ENCODE results near the gene MRPL55. TPM values are rescaled to one million over a fixed set of nuclear protein-coding genes. Genes with fewer than 3 reads are reported as not detected.
A peak's percentile ranks its signal among the peaks of the same experiment; 100 is the strongest.
"Not testable (repeated sequence)": the region's sequence is repeated elsewhere in the genome, so short reads cannot be mapped to it uniquely, and the experiment has no call there.

Gene MRPL55
- total RNA-seq, 2 donors from 2014 or later: 43.5 to 48.9 TPM

DNA sequence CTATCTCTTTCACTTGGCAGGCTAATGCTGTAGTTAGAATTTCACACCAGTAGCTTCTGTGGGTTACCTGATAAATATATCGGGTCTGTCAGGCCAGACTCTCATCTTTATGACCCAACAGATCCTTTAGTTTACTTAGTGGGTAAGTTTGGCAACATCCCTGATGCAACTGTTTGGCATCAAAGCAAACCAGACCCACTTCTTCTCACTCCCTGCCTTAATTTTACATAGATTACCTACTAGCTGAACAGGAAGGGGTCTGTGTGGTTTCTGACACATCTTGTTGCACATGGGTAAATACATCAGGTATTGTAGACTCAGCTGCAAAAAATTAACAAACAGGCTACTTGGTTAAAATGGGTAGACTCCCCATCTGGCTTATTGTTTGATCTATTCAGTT, 27.8 kb upstream of the MRPL55 start:
- intact Hi-C loops (cut with DNase I): loop anchor here in 1 of 2 donors (10.0 kb wide), 1 partner anchor 258 kb away; no protein-coding TSS in a partner anchor
- DNase-seq: no peak
- no peak for ATAC-seq

DNA sequence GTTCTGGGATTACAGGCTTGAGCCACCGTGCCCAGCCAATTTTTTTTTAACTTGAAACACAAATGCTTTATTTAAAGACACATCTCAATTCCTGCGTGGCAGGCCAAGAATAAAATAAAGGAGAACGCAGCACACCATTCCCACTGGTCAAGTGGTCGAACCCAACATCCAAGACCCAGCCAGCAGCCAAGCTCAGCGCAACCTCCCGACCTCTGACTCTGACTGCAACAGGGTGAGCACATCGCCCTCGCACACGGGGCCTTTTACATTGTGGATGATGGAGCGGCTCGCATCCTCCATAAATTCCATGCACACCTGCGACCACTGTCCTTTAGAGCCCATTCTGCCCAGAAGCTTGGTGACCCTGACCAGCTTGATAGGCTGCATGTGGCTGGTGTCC, 25.5 kb upstream of the MRPL55 start:
- DNase-seq (no peak), ATAC-seq (no peak)

GRCh38 chr1:228131766-228132165, 22.7 kb upstream of the MRPL55 start:
- DNase-seq (no peak), ATAC-seq (no peak)
- intact Hi-C loops (cut with DNase I): loop anchor here in 1 of 2 donors (10.0 kb wide), 1 partner anchor 263 kb away; no protein-coding TSS in a partner anchor

More for the DNA sequence above, 25.5 kb upstream of the MRPL55 start:
- intact Hi-C loops (cut with DNase I): loop anchor here in 1 of 2 donors (10.0 kb wide), 1 partner anchor 260 kb away; no protein-coding TSS in a partner anchor

GRCh38 chr1:228125185-228125584, 16.1 kb upstream of the MRPL55 start:
- intact Hi-C loops (cut with DNase I): no loop called here
- no peak for DNase-seq
- ATAC-seq: no peak

DNA sequence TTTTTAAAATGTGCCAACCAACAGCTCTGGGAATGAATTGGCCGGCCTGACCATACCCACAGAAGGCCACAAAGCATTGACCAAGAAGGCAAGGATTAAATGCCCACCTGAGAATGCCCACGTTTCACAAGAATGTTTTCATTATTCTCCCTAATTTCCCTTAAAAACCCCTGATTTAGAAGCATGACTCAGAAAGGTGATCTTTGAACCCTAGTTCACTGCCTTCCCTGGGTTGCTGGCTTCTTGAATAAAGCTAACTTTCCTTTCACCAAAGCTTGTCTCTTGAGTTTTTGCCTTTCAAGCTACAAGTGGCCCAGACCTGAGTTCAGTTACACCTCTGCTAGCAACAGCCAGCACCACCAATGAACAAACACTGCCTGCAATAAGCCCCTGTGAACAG, 14.4 kb upstream of the MRPL55 start:
- intact Hi-C loops (cut with DNase I): no loop called here
- DNase-seq (no peak), ATAC-seq (no peak)

DNA sequence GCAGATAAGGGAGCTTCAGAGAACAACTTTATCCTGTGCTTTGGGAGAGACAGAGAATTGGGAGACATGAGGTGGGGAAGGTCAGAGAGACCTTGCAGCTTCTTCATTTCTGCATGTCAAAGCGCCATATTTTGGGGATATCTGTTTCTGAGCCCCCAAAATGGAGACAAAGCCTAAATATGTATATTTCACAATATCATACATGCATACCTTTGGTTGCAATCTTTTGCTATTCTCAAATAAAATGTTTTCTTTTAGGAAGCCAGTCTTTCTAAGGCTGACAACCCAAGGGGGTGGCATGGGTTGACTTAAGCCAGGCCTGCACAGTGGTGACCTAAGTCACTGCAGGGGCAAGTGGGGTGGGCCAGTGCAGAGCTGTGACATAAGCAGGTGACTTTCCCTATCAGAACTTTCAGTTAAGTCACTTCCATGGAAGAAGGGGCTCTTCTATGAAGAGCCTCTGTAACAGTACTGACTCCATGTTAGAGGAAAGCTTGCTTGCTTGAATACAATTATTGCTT, 13.9 kb upstream of the MRPL55 start:
- no peak for DNase-seq
- no peak for ATAC-seq
- intact Hi-C loops (cut with DNase I): no loop called here

DNA sequence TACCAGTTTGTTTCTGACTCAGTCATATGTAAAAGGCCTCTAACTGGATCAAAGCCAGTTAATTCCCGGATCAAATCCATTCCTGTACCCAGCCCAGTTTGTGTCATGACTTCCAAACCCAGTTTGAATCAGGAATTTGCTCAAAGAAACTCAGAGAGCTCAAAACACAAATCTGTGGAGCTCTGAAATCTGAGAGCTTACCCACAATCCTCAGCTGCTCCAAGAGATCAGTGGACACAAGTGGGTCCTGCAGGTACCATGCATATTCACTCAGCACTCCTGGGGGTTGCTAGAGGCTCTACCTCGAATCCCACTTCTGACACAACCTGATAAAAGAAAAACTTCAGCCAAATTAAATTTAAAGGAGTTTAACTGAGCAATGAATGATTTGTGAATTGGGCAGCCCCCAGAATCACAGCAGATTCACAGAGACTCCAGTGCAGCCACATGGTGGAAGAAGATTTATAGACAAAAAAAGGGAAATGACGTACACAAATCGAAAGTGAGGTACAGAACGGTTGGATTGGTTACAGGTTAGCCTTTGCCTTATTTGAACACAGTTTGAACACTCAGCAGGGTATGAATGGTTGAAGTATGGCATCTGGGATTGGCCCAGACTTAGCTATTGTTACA, 11.9 kb upstream of the MRPL55 start:
- ATAC-seq (no peak), DNase-seq (no peak)
- intact Hi-C loops (cut with DNase I): no loop called here

- ATAC-seq: no peak
- intact Hi-C loops (cut with DNase I): no loop called here
- no peak for DNase-seq
Observed at GRCh38 chr1:228120351-228120750, 11.3 kb upstream of the MRPL55 start.

DNA sequence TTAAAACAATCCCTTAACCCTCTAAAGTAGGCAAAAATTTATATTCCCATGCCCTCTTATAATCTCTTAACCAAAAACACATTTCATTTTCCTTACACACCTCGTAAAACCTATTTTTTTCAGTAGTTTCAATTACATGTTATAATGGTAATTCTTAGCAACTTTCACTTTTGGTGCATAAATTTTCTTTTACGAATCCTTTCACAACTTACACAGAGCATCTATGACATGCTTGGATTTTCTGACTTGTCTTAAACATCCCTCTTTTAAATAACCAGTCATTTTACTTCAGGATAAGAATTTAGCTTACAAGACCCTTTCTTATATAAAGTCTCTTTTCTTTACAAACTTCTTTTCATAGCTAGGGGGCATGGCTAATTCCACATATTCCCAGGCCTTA, 8.9 kb upstream of the MRPL55 start:
- DNase-seq: no peak
- ATAC-seq: no peak
- intact Hi-C loops (cut with DNase I): no loop called here

DNA sequence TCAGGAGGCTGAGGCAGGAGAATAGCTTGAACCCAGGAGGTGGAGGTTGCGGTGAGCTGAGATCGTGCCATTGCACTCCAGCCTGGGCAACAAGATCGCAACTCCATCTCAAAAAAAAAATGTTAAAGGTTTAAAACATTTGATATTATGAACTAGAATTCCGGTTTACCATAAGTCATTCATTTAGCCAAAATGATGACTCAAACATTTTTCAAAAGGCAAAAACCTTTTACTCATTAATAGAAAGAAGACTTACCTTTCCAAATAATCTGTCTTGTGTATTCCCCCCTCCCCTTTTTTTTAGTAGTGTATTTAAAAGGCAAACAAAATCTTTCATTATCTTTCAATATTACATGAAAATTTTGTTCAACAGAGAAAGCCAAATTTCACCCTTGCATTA, 8.2 kb upstream of the MRPL55 start:
- intact Hi-C loops (cut with DNase I): no loop called here
- no peak for ATAC-seq
- no peak for DNase-seq

GRCh38 chr1:228114827-228115226, 5.7 kb upstream of the MRPL55 start:
- DNase-seq: no peak
- intact Hi-C loops (cut with DNase I): no loop called here

GRCh38 chr1:228112617-228113016, 3.5 kb upstream of the MRPL55 start:
- no peak for ATAC-seq
- intact Hi-C loops (cut with DNase I): no loop called here
- no peak for DNase-seq

More at GRCh38 chr1:228114827-228115226, 5.7 kb upstream of the MRPL55 start:
- ATAC-seq: no peak

DNA sequence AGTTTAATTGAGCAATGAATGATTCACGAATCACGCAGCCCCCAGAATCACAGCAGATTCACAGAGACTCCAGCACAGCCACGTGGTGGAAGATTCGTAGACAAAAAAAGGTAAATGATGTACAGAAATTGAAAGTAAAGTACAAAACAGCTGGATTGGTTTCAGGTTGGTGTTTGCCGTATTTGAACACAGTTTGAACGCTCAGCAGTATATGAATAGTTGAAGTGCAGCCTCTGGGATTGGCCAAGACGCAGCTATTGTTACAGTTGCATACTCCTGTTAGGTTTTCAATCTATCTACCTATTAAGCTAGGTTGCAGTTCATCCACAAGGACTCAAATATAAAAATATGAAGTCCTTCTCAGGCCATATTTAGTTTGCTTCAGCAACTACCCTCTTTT, 3.1 kb upstream of the MRPL55 start:
- intact Hi-C loops (cut with DNase I): no loop called here
- no peak for DNase-seq
- no peak for ATAC-seq

DNA sequence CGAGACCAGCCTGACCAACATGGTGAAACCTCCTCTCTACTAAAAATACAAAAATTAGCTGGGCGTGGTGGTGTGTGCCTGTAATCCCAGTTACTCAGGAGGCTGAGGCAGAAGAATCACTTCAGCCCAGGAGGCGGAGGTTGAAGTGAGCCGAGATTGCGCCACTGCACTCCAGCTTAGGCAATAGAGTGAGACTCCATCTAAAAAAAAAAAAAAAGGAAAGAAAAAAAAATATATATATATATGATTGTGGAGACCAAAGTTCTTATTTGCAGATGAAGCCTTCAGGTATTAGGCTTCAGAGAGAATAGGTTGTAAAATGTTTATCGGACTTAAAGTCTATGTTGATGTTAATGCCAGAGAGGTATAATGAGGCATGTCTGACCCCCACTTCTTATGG, 2.2 kb upstream of the MRPL55 start:
- intact Hi-C loops (cut with DNase I); ATAC-seq; DNase-seq: not testable (repeated sequence)

- DNase-seq (no peak), ATAC-seq (no peak)
- intact Hi-C loops (cut with DNase I): no loop called here
Observed at GRCh38 chr1:228110556-228110955, 1.5 kb upstream of the MRPL55 start.

- peak; percentile 0 to 5 for ATAC-seq
- intact Hi-C loops (cut with DNase I): no loop called here
- no peak for DNase-seq
Observed at GRCh38 chr1:228109962-228110488, 926 bp upstream of the MRPL55 start.

GRCh38 chr1:228108742-228109072, 392 bp downstream of the MRPL55 start:
- DNase-seq (no peak), ATAC-seq (no peak)
- intact Hi-C loops (cut with DNase I): no loop called here

DNA sequence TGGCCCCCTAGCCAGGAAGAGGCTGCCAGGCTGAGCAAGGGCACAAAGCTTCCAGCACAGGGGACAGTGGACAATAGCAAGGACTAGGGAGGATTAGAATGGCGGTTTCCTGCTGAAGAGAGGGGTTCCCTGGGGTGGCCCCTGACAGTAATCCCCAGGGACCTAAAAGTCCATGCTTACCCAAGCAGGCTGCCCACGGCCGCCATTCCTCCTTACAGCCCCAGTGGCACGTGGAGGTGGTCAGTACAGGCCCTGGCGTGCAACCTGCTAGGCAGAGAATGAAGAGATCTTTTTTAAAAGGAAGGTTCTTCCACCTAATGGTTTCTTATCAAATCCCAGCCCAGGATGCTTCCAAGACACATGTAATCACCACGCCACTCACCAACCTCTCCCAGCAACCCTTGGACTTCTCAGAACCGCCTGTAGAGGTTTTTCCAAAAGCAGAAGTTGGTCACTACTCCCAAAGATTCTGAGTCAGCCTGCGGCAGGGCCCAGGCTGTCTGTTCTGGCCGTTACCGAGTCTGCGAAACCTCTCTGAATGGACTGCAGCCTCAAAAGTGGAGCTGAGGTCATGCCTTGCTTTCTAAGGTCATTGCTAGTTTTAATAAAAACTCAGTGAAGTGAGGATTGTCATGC, 926 bp downstream of the MRPL55 start:
- ATAC-seq (no peak), DNase-seq (no peak)
- intact Hi-C loops (cut with DNase I): no loop called here

DNA sequence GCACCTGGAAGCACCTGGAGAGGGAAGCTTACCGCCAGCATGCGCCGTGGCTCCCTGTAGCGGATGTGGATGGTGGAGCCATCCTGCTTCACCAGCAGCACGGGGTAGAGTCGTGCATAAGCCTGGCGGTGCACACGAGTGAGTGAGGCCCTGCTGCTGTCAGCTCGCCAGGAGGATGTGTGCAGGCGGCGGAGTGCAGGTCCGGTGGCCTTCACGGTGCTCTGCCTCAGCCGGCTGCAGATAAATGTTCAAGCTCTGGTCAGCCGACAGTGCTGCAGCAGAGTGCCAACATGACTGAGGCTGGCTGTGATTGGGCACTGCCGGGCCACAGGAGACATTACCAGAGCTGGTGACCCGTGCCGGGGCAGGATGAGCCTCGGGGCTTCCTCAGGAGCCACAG, 1.5 kb downstream of the MRPL55 start:
- DNase-seq (no peak), ATAC-seq (no peak)
- intact Hi-C loops (cut with DNase I): no loop called here

- intact Hi-C loops (cut with DNase I): no loop called here
- no peak for DNase-seq
- no peak for ATAC-seq
Observed at GRCh38 chr1:228106800-228107054, 2.4 kb downstream of the MRPL55 start.
